Left colon (tissue), 2 donors: ENCODE data around the gene TMEM121. TPM values are rescaled to one million over a fixed set of nuclear protein-coding genes. Genes with fewer than 3 reads are reported as not detected.

Source experiments
- ATAC-seq: fragments of 200-7000 bp; cut with Tn5 transposase; one replicate; pipeline ENCODE4 v1.9.1; 2020; ENCODE audit warnings: mild to moderate bottlenecking, moderate library complexity
- DNase-seq, 2 donors: peaks; one replicate each; pipeline ENCODE4 v3.0.0-alpha.2; 2020
- intact Hi-C, 2 donors: fragments of 100-400 bp; cut with DNase I in 1 of 2; cut with micrococcal nuclease in 1 of 2; formaldehyde crosslinking; loops; one replicate each; pipeline versions ENCODE4 v1.11.2 to v1.14.0; 2022; cut with DNase I, micrococcal nuclease
- total RNA-seq, 2 donors: library from RNA; stranded (reverse); fragmentation: NEBNext Ultra II Directional; extraction: Animal tissue kit (Norgen Biotek cat#: 25700); gene quantifications; one replicate each; pipeline ENCODE4 v1.2.1, GENCODE V29; 2021
- donor health status: DM: no; HTN: no; CAD: no.
- donor health status: DM: yes; HTN: yes; CAD: no.

The TMEM121 gene
- total RNA-seq, 2 donors from 2014 or later = 0.37 to 0.95 TPM

DNA sequence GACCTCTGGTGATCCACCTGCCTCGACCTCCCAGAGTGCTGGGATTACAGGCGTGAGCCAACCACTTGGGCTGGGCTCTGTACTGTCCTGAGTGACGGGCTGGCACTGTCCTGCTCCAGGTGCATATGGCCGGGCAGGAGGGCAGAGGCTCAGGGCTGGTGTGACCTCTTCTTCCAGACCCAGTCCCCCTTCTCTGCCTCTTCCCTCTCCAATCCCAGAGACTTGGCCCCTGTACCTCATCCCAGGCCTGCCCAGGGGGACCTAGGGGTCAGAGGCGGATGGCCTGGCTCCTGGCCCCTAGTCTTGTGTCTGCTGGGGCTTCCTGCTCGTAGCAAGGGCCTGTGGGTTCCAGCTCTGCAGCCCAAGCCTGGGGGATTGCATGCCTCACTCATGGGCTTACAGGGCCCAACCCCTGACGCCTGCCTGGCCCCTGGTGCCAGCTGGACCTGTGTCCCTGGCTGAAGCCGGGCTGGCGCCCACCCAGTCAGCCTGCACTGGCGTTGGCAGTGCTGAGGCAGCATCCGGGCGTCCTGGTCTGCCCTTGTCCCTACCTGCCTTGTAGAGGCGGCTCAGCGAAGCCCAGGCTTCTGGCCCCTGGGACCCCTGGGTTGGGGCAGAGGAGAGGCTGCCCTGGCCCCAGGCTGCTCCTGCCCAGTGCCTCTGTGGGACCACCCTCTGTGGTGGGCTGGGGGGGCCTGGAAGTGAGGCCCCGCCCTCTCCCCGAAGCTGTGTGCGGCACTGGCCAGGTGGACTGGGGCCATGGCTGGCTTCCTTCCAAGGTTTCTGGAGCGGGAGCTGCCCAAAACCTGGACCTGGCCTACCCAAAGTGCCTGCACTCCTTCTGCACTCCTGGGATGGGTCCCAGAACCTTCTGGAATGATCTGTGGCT is 31.0 kb upstream of the TMEM121 start:
- DNase-seq = no peak
- intact Hi-C loops = no loop called here
- no peak for ATAC-seq

DNA sequence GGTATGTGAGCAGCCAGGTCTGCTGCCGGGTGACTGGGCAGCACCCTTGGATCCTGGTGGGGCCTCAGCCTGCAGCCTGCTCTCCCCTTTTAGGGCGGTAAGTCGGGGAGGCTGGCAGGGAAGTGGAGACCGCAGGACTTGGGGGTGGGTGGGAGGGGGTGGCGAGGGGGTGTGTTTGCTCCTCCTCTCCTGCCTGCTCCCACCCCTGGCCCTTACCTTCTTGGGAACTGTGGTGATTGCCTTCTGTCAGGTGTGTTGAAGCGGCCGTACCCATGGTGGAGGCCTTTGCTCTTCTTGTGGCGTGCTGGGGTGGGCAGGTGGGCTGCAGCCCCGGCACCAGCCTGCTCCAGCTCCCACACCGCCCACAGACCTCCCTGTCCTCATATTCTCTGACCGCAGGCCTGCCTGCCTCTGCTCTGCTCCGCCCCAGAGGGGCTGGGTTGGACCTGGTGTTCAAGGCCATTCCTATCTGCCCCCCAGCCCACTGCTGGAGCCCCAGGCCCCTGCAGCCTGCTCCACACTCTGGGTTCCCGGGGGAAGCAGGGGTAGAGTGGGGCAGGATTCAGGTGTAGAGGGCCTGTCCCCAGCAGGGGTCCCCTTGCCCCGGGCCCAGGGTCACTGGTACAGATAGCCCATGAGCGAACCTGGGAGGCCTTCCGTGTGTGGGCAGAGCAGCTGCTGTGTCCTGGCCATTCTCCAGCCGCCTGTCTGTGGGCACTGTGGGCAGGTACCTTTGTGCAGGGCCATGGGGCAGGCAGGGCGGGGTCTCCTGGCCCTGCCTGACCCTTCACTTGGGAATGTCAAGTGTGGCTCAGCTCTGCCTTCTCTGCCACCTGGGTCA is 30.2 kb upstream of the TMEM121 start:
- intact Hi-C loops = no loop called here
- ATAC-seq (no peak), DNase-seq (no peak)

DNA sequence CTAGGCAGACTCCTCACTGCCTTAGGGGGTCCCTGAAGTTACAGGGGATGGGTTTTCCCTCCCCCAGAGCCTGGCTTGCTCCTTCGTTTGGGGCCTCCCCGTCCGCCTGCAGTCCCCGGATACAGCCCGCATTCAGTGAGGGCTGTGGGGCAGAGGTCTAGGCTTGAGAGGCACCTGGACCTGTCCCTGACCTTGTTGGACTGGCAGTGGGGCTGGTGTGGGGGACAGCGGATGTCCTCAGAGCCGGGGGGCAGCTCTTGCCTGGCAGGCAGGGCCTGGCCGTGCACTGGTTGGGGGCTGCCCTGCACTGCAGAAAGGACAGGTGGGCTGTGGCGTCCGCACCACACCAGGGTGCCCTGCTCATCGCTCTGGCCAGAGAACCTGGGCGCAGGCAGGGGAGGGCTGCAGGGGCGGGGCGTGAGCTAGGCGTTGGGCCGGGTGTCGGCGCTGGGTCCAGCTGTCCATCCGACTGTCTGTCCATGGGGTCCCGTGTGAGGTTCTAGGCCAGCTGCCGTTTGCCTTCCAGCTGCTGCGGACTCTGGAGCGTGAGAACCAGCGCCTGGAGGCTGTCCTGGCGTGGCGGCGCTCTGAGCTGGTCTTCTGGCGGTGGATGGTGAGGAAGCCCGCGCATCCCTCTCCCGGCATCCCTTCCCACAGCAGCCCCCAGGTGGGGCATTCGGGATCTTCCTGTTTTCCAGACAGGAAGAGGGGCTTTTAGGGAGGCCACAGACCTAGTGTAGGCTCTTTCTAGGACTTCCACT is 29.4 kb upstream of the TMEM121 start:
- intact Hi-C loops = no loop called here
- no peak for ATAC-seq

DNA sequence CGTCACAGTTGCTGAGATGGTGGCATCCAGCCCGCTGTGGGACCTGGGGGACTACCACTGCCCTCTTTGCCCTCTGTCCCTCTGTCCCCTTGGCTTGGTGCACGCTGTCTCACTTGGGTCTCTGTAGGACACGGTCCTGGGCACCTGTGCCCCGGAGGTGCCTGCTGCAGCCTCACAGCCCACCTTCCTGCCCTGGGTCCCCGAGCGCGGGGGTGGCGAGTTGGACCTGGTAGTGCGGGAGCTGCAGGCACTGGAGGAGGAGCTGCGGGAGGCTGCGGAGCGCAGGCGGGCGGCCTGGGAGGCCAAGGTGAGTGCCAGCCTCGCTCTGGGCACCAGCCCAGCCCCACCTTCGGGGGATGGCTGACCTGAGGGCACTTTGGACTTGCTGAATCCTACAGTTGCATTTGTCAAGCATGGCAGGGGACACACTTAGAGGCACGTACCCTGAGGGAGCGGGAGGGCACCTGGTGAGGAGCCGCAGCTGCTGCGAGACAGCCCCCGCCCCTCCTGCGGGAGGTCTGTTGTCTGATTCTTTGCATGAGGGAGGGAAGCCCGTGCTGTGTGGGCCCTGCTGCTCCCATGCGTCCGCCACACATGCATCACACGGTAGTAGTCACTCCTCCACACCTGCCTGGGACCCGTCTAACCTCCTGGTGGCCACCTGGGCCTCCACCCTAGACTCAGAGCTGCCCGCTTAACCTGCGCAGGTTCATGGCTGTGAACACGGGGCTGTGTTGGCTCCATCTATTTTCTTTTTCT is 28.5 kb upstream of the TMEM121 start:
- intact Hi-C loops = no loop called here
- ATAC-seq (no peak), DNase-seq (no peak)

More for the DNA sequence above, 29.4 kb upstream of the TMEM121 start:
- DNase-seq = no peak

DNA sequence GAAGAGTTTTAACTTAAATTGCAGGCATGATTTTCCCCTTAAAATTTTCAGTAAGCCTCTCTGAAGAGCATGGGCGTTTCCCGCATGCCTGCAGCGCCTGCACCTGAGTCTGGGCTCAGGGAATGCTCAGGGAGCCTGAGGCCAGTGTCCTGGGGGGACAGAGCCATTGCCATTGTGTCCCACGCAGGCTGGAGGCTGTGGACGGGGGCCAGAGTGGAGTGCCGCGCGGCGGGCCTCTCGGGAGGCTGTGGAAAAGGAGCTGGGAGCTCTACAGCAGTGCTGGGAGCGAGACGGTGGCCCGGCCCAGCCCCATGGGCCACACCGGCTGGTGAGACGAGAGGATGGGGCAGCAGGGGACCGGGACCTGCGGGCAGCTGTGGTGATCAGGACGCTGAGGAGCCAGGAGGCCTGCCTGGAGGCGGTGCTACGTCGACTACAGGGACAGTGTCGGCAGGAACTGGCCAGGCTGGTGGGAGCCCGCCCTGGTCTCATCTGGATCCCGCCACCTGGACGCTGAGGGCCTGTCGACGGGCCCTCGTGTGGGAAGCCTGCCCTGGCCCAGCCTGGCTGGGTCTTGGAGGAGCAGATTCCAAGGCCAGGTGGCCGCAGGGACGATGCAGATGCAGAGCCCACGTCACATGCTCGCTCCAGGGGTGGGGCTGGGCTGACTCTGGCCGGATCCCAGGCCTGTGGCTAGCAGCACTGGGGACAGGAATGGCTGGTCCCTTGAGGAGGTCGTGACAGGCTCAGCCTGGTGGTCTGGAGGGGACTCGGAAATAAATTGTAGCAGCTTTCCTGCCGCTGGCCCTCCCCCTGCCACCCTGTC is 27.7 kb upstream of the TMEM121 start:
- DNase-seq = no peak
- intact Hi-C loops = no loop called here
- ATAC-seq = no peak

DNA sequence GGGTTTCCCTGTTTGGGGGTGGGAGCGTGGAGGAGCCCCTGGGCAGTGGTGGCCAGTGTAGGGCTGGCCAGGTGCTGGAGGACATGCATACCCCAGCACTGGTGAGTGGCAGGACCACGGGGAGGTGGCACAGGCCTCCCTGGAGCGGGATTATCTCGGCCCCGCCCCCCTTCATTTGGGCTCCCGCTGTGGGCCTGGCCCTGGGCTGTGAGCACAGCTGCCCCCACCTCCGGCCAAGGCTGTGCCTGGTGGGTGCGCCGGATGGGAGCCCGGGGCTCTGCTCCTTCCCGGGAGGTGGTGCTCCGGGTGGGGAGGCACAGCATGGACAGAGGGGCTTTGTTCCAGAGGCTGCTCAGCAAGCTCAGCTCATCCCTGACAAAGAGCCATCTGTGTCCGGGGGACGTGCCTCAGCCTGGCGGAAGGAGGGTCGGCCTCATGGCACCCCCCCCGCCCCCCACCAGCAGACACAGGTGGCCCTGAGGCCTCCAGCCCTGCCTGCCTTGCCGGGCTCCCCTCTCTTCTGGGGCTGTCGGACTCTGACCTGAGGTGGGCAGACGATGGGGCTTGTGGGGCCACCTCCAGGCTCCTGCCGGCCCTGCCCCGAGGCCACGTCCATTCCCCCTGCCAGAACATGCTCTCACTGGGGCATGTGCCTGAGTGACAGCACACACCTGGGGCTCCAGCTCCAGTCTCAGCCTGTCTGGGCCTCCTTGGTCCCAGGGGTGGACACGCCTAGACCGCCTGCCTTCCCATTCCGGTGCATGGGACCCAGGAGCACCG is 26.9 kb upstream of the TMEM121 start:
- intact Hi-C loops = no loop called here
- no peak for DNase-seq
- peak; percentile 8 for ATAC-seq

DNA sequence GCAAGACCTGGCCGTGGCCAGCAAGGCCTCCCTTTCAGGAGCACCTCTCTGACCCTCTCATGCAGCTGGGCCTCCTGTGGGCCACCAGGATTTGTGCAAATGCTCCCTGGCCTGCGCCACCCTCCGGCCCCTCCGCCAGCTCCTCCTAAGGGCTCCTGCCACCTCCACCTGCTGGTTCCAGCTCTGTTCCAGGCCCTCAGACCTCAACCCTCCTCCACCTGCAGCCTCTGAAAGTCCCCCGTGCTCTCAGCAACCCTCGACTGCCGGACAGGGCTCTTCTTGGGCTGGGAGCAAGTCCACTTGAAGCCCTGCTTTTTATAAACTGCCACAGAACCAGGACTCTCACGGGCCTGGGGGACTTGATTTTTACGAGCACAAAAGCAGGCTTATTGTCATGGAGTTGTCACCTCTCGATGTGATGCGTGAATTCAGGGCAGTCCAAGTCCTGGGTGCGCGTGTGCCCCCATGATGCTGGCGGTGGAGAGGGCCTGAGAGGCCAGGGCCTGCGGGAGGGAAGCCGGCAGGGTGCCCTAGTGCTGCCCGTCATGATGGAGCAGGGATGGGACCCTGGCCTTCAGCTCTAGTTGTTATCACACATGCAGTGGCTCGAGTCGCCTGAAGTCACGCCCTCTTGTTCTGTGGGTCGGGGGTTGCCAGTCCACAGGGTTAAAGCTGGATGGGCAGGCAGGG is 26.2 kb upstream of the TMEM121 start:
- DNase-seq (no peak), ATAC-seq (no peak)
- intact Hi-C loops = no loop called here

DNA sequence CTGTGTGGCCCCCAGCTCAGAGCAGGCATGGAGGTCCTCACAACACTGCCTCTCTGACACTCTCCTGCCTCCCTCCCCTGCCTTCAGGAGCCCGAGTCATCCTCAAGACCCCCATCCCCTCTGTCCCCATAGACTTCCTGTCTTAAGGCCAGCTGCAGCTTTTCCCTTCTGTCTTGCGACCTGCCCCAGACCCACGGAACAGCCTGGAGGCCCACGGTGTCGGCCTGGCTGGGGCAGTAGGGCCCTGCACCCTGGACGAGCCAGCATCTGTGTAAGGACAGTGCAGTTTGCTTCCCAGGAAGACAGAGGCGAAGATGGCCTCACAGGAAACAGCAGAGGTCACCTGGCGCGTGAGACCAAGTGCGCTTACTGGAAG is 25.7 kb upstream of the TMEM121 start:
- ATAC-seq (no peak), DNase-seq (no peak)

DNA sequence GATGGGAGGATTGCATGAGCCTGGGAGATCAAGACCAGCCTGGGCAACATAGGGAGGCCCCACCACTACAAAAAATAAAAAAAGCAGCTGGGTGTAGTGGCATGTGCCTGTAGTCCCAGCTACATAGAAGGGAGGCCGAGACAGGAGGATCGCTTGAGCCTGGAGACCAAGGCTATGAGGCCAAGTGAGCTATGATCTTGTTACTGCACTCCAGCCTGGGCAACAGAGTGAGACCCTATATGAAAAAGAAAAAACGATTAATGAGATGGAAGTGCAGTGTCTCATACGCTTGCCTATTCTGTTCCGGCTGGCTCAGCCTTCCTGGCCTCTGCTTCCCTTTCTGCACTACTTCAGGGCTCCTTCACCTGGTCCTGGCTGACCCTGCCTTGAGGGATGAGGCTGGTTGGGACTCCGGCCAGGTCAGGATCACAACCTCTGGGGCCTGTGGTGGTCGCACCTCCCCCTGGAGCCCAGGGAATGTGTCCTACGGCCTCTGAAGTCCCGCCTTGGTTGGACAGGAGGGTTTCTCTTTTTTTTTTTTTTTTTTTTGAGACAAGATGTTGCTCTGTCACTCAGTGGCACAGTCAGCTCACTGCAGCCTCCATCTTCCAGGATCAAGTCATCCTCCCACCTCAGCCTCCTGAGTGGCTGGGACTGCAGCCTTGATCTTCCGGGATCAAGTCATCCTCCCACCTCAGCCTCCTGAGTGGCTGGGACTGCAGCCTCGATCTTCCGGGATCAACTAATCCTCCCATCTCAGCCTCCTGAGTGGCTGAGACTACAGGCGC is 24.7 kb upstream of the TMEM121 start:
- ATAC-seq = no peak
- no peak for DNase-seq
- intact Hi-C loops = no loop called here

More for the DNA sequence above, 25.7 kb upstream of the TMEM121 start:
- intact Hi-C loops = no loop called here

DNA sequence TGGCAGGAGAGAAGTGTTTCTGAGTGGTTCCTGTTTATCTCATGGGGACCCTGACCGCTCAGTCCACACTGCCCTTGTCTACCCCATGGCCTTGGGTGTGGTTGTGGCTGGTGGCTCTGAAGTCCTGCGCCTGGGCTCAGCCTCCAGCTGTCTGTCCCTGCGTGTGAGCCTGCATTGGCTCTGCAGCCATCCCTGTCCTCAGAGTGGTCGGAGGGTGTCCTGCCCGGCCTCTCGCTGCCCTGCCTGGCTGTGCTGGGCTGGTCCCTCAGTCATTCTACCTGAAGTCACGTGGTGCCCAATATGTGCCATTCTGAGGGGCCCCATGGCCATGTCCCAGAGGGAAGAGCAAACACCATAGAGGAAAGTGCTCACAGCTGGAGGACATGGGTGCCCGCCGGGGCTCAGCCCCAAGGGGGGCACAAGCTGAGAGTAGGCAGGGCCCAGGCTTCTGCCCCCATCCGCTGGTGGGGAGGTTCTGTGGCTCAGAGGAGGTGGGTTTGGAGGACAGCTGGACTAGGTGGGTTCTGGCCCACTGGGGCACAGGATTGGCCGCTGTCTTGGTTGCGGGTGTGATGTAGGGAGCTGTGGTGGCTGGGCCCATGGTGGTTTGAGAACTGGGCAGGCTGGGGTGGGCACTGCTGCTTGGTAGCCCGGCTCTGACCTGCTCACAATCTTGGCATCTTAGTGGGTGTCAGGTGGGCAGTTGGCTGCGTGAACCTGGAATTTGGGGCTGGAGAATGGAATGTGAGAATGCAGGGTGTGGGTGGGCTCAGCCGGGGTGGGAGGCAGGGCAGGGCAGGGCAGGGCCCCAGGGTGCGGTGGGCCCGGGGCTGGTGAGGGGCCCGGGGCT is 23.7 kb upstream of the TMEM121 start:
- DNase-seq = no peak
- no peak for ATAC-seq
- intact Hi-C loops = no loop called here

DNA sequence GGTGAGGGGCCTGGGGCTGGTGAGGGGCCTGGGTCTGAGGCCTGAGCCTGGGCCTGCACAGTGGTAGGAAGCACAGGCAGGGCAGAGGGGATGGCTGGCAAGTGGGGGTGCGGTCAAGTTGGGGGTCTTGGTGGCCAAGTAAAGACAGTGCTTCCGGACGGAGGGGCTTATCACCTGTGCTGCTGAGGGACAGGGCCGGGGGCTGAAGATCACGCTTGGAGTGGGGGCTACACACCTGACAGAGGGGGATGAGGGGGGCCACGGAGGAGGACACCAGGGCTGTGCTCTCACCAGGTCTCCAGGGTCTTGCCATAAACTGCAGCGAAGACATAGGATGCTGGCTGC is 23.1 kb upstream of the TMEM121 start:
- ATAC-seq (no peak), DNase-seq (no peak)
- intact Hi-C loops = no loop called here

DNA sequence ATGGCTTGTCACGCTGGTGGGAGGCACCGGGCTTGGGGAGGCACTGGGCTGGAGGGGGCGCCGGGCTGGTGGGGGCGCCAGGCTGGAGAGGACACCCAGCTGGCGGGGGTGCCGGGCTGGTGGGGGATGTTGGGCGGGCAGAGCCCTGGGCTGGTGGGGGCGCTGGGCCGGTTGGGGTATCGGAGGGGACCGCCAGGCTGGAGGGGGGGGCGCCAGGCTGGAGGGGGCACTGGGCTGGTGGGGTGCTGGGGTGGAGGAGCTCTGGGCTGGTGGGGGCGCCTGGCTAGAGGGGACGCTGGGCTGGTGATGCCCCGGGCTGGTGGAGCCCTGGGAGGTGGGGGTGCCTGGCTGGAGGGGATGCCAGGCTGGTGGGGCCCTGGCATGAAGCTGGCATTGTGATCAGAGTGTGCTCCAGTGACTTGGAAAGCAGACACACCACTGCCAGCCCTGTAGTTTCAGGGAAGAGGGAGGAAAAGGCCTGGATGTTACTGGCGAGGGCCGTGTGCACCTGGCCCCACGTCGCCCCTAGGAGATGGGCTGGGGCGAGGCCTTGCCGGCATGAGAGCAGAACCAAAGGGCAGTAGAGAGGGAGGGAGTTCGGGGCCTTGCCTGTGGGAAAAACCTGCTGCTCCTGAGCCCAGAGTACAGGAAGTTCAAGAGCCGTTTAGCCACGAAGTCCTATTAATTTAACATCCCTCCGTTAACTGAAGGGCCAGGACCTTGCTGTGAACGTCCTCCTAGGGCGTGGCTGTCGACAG is 22.3 kb upstream of the TMEM121 start:
- ATAC-seq (no peak), DNase-seq (no peak)
- intact Hi-C loops = no loop called here

DNA sequence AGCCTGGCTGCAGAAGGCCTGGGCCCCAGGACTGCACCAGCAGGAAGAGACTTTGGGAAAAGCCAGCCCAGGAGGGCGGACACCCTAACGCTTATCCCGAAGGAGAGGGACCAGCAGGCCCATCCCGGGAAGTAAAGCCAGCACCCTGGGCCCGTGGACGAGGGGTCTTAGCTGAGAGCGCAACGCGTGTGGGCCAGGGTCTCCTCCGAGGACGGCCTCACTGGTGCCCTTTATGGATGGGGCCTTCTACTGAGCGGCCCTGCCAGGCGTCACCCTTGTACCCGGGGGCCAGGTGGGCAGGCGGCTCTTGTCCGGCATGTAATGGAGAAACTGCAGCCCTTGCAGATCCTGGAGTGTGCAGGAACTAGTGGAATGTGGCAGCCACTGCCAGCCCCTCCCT is 21.3 kb upstream of the TMEM121 start:
- intact Hi-C loops = no loop called here
- DNase-seq = no peak
- ATAC-seq = no peak

DNA sequence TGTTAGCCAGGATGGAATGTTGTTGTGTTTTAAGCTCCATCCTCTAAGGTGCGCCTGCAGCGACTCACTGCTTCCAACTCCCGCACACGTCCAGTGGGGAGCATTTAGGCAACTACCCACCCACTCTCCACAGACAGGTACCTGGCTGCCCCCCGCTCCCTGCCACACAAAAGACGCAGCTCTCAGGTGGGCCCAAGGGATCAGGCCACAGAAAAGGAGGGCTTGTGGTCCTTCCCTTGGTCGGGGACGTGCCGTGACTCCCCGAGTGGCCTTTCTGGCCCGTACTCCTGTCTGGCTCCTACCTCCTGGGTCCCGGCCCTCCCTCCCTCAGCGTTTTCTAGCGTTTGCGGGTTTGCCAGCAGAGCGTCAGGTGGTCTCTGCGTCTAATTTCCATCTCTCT is 19.1 kb upstream of the TMEM121 start:
- intact Hi-C loops = no loop called here
- DNase-seq = no peak
- no peak for ATAC-seq
